ENCODE data around the gene LRRC23.
"Not testable (repeated sequence)": the region's sequence is repeated elsewhere in the genome, so short reads cannot be mapped to it uniquely, and the experiment has no call there.

- TF ChIP-seq, protein P1, sequence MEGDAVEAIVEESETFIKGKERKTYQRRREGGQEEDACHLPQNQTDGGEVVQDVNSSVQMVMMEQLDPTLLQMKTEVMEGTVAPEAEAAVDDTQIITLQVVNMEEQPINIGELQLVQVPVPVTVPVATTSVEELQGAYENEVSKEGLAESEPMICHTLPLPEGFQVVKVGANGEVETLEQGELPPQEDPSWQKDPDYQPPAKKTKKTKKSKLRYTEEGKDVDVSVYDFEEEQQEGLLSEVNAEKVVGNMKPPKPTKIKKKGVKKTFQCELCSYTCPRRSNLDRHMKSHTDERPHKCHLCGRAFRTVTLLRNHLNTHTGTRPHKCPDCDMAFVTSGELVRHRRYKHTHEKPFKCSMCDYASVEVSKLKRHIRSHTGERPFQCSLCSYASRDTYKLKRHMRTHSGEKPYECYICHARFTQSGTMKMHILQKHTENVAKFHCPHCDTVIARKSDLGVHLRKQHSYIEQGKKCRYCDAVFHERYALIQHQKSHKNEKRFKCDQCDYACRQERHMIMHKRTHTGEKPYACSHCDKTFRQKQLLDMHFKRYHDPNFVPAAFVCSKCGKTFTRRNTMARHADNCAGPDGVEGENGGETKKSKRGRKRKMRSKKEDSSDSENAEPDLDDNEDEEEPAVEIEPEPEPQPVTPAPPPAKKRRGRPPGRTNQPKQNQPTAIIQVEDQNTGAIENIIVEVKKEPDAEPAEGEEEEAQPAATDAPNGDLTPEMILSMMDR (IDR thresholded peaks at IDR 0.05; ENCODE audit: poor library complexity, severe bottlenecking) = not testable (repeated sequence)
- TF ChIP-seq POLR2AphosphoS5 (IDR thresholded peaks at IDR 0.05); TAF1 (IDR thresholded peaks at IDR 0.05; ENCODE audit: low read depth); SMC3 (conservative IDR thresholded peaks at IDR 0.05; ENCODE audit: poor library complexity); RAD21 (conservative IDR thresholded peaks at IDR 0.05); MXI1 (conservative IDR thresholded peaks at IDR 0.05; ENCODE audit: poor library complexity, severe bottlenecking); EZH2 (IDR thresholded peaks at IDR 0.05; ENCODE audit: borderline replicate concordance, insufficient read depth, low read length, poor library complexity, severe bottlenecking); EP300 (conservative IDR thresholded peaks at IDR 0.05; ENCODE audit: poor library complexity, severe bottlenecking): not testable (repeated sequence)
- TF ChIP-seq, protein P2, sequence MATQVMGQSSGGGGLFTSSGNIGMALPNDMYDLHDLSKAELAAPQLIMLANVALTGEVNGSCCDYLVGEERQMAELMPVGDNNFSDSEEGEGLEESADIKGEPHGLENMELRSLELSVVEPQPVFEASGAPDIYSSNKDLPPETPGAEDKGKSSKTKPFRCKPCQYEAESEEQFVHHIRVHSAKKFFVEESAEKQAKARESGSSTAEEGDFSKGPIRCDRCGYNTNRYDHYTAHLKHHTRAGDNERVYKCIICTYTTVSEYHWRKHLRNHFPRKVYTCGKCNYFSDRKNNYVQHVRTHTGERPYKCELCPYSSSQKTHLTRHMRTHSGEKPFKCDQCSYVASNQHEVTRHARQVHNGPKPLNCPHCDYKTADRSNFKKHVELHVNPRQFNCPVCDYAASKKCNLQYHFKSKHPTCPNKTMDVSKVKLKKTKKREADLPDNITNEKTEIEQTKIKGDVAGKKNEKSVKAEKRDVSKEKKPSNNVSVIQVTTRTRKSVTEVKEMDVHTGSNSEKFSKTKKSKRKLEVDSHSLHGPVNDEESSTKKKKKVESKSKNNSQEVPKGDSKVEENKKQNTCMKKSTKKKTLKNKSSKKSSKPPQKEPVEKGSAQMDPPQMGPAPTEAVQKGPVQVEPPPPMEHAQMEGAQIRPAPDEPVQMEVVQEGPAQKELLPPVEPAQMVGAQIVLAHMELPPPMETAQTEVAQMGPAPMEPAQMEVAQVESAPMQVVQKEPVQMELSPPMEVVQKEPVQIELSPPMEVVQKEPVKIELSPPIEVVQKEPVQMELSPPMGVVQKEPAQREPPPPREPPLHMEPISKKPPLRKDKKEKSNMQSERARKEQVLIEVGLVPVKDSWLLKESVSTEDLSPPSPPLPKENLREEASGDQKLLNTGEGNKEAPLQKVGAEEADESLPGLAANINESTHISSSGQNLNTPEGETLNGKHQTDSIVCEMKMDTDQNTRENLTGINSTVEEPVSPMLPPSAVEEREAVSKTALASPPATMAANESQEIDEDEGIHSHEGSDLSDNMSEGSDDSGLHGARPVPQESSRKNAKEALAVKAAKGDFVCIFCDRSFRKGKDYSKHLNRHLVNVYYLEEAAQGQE (IDR thresholded peaks at IDR 0.05; ENCODE audit: borderline replicate concordance) = not testable (repeated sequence)
Measured at GRCh38 chr12:6879824-6880223, 24.8 kb upstream of the LRRC23 start.

All from neural cell (in vitro differentiated cells).